Amniotic epithelial cell (primary cell): ENCODE data around the gene EHMT2.
A peak's percentile ranks its signal among the peaks of the same experiment; 100 is the strongest.
"Not testable (repeated sequence)": the region's sequence is repeated elsewhere in the genome, so short reads cannot be mapped to it uniquely, and the experiment has no call there.

ENCODE experiments used
- DNase-seq: peaks from one replicate; pipeline ENCODE4 v3.0.0-alpha.2; 2010; ENCODE audit warnings: low read depth

Gene EHMT2

DNA sequence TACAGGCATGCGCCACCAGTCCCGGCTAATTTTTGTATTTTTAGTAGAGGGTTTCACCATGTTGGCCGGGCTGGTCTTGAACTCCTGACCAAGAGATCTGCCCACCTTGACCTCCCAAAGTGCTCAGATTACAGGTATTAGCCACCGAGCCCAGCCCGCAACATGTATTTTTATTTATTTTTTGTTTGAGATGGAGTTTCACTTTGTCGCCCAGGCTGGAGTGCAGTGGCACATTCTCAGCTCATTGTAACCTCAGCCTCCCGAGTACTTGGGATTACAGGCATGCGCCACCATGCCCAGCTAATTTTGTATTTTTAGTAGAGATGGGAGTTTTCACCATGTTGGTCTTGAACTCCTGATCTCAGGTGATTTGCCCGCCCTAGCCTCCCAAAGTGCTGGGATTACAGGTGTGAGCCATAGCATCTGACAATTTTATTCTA, 59.4 kb downstream of the EHMT2 start:
- not testable (repeated sequence) for DNase-seq

DNA sequence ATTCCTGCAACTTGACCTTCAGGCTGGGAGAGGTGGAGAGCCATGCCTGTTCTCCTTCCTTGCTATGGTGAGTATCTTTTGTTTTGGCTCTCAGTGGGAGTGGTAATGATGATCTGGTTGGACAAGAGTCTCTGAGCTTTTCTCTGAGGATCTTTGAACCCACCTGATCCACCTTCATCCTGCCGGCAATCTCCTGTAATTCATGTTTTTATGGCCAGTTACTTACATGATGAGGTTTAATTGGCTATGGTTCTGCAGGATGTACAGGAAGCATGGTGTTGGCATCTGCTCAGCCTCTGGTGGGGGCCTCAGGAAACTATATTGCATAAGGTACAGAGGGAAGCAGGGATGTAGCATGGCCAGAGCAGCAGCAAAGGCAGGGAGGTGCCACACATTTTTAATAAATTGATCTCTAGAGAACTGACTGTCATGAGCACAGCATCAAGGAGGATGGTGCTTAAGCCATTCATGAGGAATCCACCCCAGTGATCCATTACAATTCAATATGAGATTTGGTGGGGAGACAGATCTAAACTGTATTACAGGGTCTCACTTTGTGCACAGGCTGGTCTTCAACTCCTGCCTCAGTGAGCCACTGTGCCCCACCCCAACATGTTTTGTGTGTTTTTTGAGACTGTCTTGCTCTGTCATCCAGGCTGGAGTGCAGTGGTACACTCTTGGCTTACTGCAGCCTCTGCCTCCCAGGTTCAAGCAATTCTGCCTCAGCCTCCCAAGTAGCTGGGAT, 60.0 kb downstream of the EHMT2 start:
- no peak for DNase-seq

DNA sequence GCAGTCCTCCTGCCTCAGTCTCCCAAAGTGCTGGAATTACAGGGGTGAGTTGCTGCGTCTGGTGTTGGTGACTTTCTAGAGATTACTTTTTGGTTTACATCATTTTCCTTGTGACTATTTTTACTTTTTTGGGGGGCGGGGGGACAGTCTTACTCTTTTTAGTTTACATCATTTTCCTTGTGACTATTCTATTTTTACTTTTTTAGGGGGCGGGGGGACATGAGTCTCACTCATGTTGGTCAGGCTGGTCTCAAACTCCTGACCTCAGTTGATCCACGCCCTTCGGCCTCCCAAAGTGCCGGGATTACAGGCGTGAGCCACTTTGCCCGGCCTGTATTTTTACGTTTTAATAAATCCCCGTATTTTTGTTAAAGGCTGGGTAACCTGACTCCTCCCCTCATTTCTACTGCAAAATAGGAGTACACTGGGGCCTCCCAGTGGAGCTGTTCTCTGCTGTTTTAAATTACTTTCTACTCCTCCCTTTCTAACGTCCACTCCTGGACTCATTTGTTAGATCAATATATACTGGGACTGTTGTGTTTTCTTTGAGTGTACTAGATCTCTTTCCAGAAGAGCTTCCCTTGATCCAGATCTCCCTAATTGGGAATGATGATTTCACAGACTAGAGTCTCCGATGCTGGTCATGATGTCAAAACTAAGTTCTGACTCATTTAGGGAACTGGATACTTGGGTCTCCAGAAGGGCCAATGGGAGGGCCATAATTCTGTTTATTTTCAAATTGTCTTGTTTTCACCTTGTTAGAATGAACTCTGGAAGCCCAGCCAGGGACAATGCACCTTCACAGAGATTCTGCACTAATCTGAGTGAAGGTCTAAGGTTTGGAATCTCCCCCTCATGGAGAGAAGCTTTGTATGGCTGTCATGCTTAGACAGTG, 60.8 kb downstream of the EHMT2 start:
- peak; percentile 41 for DNase-seq

DNA sequence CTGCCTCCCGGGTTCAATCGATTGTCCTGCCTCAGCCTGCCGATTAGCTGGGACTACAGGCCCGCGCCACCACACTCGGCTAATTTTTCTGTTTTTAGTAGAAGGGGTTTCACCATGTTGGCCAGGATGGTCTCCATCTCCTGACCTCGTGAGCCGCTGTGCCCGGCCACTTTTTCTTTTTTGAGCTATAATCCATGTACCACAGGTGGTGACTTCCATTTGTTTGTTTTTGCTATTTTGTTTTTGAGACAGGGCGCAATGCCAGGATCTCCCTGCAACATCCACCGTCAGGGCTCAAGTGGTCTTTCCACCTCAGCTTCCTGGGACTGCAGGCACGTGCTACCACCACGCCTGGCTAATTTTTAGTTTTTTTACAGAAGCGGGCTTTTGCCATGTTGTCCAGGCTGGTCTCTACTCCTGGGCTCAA, 61.4 kb downstream of the EHMT2 start:
- DNase-seq, result no peak

DNA sequence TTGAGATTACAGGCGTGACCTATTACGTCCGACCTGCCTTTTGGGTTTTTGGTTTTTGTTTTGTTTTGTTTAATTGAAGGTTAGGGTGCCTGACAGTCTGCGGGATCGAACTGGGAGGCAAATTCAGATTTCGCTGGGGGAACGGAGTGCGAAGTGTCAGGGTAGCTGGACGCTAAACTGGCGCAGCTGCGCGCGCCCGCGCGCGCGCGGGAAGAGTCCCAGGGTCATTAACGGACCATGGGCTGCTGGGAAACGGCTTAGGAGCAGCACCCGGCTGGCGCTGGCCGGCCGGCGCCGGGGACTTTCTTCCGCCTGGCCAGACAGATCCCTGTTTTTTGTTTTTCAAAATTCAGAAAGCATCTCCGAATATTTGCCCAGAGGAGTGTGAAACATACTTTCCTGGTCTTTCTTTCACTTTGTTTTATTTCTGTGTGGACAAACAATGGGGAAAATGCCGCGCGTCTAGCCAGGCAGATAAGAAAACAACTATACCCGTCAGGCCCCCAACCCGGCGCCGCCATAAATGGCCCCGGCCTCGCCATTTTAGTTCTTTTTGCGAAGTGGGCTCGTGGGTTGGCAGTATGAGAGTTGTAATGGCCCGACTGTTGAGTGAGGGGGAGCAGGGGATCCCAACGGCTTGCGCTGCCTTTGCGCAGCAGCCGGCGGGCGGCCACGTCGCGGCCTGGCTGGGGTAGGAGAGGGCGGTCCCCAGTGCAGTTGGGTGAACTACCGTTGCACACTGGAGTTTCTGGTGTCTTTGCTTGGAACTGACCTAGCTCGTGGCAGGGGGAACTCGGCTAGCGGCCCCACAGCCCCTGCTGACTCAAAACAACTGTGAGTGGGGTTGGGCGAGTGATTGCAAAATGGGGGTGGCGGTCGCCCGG, 62.9 kb downstream of the EHMT2 start:
- DNase-seq, result peak; percentile 81

DNA sequence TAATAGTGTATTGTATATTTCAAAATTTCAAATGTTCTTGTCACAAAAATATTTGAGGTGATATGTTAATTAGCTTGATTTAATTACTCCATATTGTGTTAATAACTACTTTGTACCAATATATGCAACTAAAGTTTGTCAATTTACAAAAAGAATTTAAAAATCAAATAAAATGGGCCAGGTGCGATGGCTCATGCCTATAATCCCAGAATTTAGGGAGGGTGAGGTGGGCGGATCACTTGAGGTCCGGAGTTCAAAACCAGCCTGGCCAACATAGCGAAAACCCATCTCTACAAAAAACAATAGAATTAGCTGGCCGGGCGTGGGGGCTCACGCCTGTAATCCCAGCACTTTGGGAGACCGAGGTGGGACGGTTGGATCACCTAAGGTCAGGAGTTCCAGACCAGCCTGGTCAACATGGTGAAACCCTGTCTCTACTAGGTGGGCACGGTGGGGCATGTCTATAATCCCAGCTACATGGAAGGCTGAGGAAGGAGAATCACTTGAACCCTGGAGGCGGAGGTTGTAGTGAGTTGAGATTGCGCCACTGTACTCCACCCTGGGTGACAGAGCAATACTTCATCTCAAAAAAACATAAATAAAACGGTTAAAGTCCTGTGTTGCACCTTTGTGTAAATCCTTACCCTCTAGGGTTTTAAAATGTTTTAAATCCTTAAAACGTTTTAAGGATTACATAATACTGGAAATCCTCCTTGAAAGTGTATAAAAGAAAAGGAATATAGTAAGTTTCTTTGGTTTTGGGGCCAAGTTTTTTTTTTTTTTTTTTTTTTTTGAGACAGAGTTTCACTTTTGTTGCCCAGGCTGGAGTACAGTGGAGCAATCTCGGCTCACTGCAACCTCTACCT, 65.9 kb downstream of the EHMT2 start:
- no peak for DNase-seq

DNA sequence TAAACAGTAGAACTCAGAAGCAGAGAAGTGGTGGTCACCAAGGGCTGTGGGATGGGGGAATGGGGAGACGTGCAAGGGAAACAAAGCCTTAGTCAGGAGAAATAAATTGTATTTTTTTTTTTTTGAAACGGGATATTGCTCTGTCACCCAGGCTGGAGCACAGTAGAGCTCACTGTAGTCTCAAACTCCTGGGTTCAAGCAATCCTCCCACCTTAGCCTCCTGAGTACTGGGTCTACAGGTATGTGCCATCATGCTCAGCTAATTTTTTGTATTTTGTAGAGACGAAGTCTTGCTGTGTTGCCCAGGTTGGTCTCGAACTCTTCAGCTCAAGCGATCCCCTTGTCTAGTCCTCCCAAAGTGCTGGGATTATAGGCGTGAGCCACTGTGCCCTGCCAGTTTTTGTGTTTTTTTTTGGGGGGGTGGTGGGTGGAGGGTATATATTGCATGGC, 66.6 kb downstream of the EHMT2 start:
- DNase-seq, result no peak
